Measurements from ENCODE around the gene WWC2.

Gene WWC2

DNA sequence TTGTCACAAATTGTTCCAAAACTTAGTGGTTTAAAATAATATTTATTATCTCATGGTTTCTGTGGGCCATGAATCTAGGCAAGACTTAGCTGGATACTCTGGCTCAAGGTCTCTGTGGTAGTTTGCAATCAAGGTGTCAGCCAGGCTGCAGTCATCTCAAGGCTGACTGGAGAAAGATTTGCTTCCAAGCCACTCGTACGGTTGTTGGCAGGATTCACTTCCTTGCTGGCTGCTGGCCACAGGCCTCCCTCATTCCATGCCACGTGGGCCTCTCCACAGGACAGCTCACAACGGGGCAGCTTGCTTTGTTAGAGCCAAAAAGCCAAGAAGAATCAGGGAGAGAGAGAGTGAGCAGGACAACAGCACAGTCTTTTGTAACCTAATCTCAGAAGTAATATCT lies 101.4 kb downstream of the WWC2 start:
- TF ChIP-seq, protein P1, sequence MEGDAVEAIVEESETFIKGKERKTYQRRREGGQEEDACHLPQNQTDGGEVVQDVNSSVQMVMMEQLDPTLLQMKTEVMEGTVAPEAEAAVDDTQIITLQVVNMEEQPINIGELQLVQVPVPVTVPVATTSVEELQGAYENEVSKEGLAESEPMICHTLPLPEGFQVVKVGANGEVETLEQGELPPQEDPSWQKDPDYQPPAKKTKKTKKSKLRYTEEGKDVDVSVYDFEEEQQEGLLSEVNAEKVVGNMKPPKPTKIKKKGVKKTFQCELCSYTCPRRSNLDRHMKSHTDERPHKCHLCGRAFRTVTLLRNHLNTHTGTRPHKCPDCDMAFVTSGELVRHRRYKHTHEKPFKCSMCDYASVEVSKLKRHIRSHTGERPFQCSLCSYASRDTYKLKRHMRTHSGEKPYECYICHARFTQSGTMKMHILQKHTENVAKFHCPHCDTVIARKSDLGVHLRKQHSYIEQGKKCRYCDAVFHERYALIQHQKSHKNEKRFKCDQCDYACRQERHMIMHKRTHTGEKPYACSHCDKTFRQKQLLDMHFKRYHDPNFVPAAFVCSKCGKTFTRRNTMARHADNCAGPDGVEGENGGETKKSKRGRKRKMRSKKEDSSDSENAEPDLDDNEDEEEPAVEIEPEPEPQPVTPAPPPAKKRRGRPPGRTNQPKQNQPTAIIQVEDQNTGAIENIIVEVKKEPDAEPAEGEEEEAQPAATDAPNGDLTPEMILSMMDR (IDR thresholded peaks at IDR 0.05; ENCODE audit: borderline replicate concordance, insufficient read depth, low read depth, low read length), result no peak
- H3K4me3 ChIP-seq (ENCODE audit: low read depth, low read length), result no peak overlapping the region

- TF ChIP-seq, protein P1 (IDR thresholded peaks at IDR 0.05; ENCODE audit: borderline replicate concordance, insufficient read depth, low read depth, low read length), result no peak
- H3K4me3 ChIP-seq (ENCODE audit: low read depth, low read length), result no peak overlapping the region
These were observed 102.3 kb downstream of the WWC2 start for GRCh38 chr4:183201331-183201730.

DNA sequence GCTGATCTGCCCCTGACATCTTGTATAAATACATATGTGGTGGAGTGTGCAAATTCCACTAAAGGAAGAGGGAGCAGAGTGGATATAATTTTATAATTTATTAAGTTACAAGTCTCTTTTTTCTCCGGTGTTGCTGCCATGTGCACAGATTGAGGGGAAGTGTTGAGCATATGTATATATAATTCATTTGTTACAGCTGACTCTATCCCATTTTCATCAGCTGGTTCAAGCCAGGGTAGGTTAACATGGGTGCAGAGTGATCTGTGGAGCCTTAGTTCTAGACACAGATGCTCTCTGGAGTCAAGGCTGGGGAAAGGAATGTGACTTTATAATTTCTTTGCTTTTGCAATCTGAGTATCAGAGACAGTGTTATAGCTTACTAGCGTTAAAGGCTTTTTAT lies 103.5 kb downstream of the WWC2 start:
- TF ChIP-seq, protein P1 (IDR thresholded peaks at IDR 0.05; ENCODE audit: borderline replicate concordance, insufficient read depth, low read depth, low read length), result no peak
- H3K4me3 ChIP-seq (ENCODE audit: low read depth, low read length), result no peak overlapping the region

GRCh38 chr4:183204793-183205192 lies 105.7 kb downstream of the WWC2 start:
- no peak overlapping the region for H3K4me3 ChIP-seq (ENCODE audit: low read depth, low read length)
- TF ChIP-seq, protein P1 (IDR thresholded peaks at IDR 0.05; ENCODE audit: borderline replicate concordance, insufficient read depth, low read depth, low read length), result no peak

GRCh38 chr4:183205193-183205592 lies 106.1 kb downstream of the WWC2 start:
- TF ChIP-seq, protein P1 (IDR thresholded peaks at IDR 0.05; ENCODE audit: borderline replicate concordance, insufficient read depth, low read depth, low read length), result no peak
- H3K4me3 ChIP-seq (ENCODE audit: low read depth, low read length), result no peak overlapping the region

DNA sequence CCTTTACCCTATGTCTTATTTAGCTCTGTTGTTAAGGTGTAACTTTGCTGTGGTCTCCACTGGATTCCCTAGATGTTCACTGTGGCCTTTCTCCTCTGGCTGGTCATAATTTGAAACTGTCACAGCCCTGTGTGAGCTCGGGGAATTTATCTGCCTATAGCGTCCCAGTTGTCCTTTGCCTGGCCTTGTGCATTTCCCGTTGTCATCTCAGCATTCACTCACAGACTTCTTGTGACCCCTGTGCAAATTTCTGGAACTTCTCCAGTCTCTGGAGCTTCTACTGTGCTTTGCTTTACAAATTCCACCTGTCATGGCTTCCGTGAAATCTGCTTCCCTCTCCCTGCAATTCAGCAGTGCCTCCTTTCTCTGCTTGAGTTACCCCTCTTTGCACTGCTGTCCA lies 106.7 kb downstream of the WWC2 start:
- H3K4me3 ChIP-seq (ENCODE audit: low read depth, low read length), result no peak overlapping the region

GRCh38 chr4:183211533-183211932 lies 112.5 kb downstream of the WWC2 start:
- H3K4me3 ChIP-seq (ENCODE audit: low read depth, low read length), result no peak overlapping the region
- TF ChIP-seq, protein P1 (IDR thresholded peaks at IDR 0.05; ENCODE audit: borderline replicate concordance, insufficient read depth, low read depth, low read length), result no peak

More for the DNA sequence above, 106.7 kb downstream of the WWC2 start:
- TF ChIP-seq, protein P1 (IDR thresholded peaks at IDR 0.05; ENCODE audit: borderline replicate concordance, insufficient read depth, low read depth, low read length), result no peak

Data from GM12875 (cell line).